ENCODE measurements around the gene TMEM273.

Gene TMEM273

DNA sequence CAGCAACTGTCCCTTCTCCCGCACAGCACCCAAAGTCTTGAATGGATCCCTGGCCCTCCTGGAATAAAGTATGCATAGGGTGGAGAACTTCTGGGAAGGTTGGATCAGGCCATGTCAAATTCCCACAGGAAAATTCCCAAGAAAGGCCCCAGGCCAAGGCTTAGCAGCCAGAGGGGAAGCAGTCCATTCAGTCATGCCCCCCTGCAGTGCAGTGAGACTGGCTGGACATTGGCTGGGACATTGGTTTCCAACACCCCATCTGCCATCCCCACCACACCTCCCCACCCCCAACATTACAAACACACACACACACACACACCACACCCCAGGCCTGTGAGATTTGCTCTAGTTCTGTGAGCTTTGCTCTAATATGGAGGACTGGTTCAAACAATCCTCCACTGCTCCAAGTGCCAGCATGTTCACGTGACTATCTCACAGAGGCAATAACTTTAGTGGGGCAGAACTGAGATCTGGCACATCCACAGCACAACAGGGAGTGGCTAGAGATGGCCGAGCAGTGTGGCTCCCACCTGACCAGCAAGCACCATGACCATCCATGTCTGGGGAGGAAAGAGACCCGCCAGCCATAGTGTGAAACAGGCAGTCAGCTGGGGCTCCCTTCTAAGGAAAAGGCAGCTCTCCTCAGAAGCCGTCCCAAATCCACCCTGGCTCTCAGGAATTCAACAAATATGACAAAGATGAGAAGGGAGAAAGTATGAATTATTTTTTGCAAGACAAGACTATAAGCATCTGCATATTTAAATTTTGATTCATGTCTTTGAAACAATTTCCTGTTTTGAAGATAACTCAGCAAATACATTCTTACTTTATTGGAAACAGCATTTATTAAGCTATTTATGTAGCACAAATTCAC is 47.6 kb downstream of the TMEM273 start:
- CTCF ChIA-PET, result interaction anchor here (1.0 to 2.2 kb wide), 4 partner anchors 21 to 23 kb away, joined by 3 to 8 read pairs (median 5); no protein-coding TSS in a partner anchor
- POLR2A ChIA-PET, result interaction anchor here (1.2 kb wide), 1 partner anchor 27 kb away, joined by 4 read pairs; no protein-coding TSS in a partner anchor
- TF ChIP-seq, protein P1, sequence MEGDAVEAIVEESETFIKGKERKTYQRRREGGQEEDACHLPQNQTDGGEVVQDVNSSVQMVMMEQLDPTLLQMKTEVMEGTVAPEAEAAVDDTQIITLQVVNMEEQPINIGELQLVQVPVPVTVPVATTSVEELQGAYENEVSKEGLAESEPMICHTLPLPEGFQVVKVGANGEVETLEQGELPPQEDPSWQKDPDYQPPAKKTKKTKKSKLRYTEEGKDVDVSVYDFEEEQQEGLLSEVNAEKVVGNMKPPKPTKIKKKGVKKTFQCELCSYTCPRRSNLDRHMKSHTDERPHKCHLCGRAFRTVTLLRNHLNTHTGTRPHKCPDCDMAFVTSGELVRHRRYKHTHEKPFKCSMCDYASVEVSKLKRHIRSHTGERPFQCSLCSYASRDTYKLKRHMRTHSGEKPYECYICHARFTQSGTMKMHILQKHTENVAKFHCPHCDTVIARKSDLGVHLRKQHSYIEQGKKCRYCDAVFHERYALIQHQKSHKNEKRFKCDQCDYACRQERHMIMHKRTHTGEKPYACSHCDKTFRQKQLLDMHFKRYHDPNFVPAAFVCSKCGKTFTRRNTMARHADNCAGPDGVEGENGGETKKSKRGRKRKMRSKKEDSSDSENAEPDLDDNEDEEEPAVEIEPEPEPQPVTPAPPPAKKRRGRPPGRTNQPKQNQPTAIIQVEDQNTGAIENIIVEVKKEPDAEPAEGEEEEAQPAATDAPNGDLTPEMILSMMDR (IDR thresholded peaks at IDR 0.05; ENCODE audit: insufficient read depth, low read length, missing control alignments), result no peak
- no peak overlapping the region for H3K4me3 ChIP-seq (ENCODE audit: low read depth, low read length)
- no peak for DNase-seq (ENCODE audit: low read depth, low spot score)

- no peak overlapping the region for H3K4me3 ChIP-seq (ENCODE audit: low read depth, low read length)
- ChIA-PET POLR2A (interaction anchor here (0.8 to 1.8 kb wide), 3 partner anchors 11 to 30 kb away, joined by 4 to 5 read pairs (median 4); no protein-coding TSS in a partner anchor), CTCF (interaction anchor here (1.0 to 2.3 kb wide), 3 partner anchors 12 to 22 kb away, joined by 3 to 8 read pairs (median 7); no protein-coding TSS in a partner anchor)
- peak; percentile 90 for DNase-seq (ENCODE audit: low read depth, low spot score)
- TF ChIP-seq, protein P1 (IDR thresholded peaks at IDR 0.05; ENCODE audit: insufficient read depth, low read length, missing control alignments), result no peak
Measured at GRCh38 chr10:49139846-49140195, 48.4 kb downstream of the TMEM273 start.

GRCh38 chr10:49139028-49139845 is 49.0 kb downstream of the TMEM273 start:
- ChIA-PET POLR2A (interaction anchor here (0.5 to 1.8 kb wide), 6 partner anchors 11 to 213 kb away, joined by 3 to 5 read pairs (median 4); no protein-coding TSS in a partner anchor), CTCF (interaction anchor here (0.9 to 2.3 kb wide), 9 partner anchors 11 to 483 kb away, joined by 3 to 8 read pairs (median 4); no protein-coding TSS in a partner anchor)
- H3K4me3 ChIP-seq (ENCODE audit: low read depth, low read length), result no peak overlapping the region; the same call in 1 of the 2 replicates
- TF ChIP-seq, protein P1 (IDR thresholded peaks at IDR 0.05; ENCODE audit: insufficient read depth, low read length, missing control alignments), result no peak
- peak; percentile 62 for DNase-seq (ENCODE audit: low read depth, low spot score)

- DNase-seq (ENCODE audit: low read depth, low spot score), result no peak
- POLR2A ChIA-PET, result interaction anchor here (0.5 to 1.8 kb wide), 3 partner anchors 12 to 214 kb away, joined by 3 to 5 read pairs (median 3); no protein-coding TSS in a partner anchor
- CTCF ChIA-PET, result interaction anchor here (0.9 to 2.3 kb wide), 8 partner anchors 10 to 482 kb away, joined by 3 to 8 read pairs (median 4); no protein-coding TSS in a partner anchor
- TF ChIP-seq, protein P1 (IDR thresholded peaks at IDR 0.05; ENCODE audit: insufficient read depth, low read length, missing control alignments), result no peak
- no peak overlapping the region for H3K4me3 ChIP-seq (ENCODE audit: low read depth, low read length)
Measured at GRCh38 chr10:49138361-49138891, 49.8 kb downstream of the TMEM273 start.

GRCh38 chr10:49136525-49136924 is 51.7 kb downstream of the TMEM273 start:
- ChIA-PET CTCF (no interaction called here), POLR2A (no interaction called here)
- TF ChIP-seq, protein P1 (IDR thresholded peaks at IDR 0.05; ENCODE audit: insufficient read depth, low read length, missing control alignments), result no peak
- H3K4me3 ChIP-seq (ENCODE audit: low read depth, low read length), result no peak overlapping the region
- no peak for DNase-seq (ENCODE audit: low read depth, low spot score)
